DMS153 treated with DMSO at 0.1 percent for 48 hours (cell line): ENCODE results near the gene BCL3.
A peak's percentile ranks its signal among the peaks of the same experiment; 100 is the strongest.

Experiments used
- DNase-seq: peaks from one replicate; lab custom pipeline; 2025; ENCODE audit not compliant: unreplicated experiment; lab: John Stamatoyannopoulos, UW

The BCL3 gene

DNA sequence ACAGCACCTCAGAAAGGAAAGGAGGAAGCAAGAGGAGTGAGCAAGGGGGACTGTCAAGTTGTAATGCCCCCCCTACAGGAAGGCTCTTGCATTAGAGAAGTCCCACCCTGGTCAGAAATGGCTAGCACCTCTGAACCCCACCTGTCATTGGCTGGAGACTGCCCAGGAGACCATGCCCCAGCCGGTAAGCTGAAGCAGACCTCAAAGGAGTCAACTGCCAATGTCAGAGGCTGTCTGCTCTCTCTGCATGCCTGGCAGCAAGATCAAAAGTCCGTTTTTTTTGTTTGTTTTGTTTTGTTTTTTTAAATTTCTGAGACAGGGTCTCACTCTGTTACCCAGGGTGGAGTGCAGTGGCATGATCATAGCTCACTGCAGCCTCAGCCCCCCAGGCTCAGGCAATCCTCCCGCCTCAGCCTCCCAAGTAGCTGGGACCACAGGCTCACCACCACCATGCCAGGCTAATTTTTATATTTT lies 8.1 kb upstream of the BCL3 start:
- no peak for DNase-seq

DNA sequence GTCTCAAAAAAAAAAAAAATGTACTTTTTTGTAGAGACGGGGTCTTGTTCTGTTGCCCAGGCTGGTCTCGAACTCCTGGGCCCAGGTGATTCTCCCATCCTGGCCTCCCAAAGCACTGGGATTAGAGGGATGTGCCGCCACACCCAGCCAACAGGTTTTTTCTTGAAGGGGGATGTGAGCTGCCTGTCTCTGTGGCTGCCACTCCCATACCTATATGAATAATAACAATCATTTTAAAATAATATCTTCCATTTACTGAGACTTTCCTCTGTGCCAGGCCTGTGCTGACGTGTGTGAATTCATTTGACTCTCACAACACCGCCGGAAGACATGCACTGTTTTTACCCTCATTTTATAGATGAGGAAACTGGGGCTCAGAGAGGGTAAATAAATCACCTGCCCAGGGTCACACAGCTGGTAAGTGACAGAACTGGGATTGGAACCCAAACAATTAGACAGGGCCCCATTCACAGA lies 7.2 kb upstream of the BCL3 start:
- DNase-seq: no peak

- peak; percentile 25 for DNase-seq
These were observed 6.6 kb upstream of the BCL3 start for GRCh38 chr19:44741841-44742329.

GRCh38 chr19:44742330-44743061 lies 6.0 kb upstream of the BCL3 start:
- DNase-seq: no peak

- no peak for DNase-seq
These were observed 3.6 kb upstream of the BCL3 start for GRCh38 chr19:44744871-44745332.

DNA sequence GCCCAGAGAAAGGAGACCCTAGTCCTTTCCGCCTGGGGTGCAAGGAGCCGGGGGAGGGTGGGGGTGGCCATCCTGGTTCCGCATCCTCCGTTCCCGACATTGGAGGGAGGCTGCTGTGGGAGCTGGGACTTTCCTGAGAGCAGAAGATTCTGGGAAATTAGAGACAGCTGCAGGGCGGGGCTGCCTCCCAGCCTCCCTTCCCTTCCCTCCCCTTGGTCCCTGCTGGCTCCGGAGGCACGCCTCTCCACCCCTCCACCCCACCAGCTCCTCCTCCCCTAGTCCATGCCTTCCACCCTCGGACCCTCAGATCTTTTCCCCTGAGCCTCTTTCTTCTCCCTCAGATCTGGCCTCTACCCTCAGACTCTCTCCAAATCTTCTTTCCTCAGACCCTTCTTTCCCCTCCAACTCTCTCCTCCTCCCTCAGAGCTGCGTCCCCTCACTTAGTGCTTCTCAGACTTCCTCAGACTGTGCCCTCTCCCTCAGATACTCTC lies 3.1 kb upstream of the BCL3 start:
- no peak for DNase-seq

DNA sequence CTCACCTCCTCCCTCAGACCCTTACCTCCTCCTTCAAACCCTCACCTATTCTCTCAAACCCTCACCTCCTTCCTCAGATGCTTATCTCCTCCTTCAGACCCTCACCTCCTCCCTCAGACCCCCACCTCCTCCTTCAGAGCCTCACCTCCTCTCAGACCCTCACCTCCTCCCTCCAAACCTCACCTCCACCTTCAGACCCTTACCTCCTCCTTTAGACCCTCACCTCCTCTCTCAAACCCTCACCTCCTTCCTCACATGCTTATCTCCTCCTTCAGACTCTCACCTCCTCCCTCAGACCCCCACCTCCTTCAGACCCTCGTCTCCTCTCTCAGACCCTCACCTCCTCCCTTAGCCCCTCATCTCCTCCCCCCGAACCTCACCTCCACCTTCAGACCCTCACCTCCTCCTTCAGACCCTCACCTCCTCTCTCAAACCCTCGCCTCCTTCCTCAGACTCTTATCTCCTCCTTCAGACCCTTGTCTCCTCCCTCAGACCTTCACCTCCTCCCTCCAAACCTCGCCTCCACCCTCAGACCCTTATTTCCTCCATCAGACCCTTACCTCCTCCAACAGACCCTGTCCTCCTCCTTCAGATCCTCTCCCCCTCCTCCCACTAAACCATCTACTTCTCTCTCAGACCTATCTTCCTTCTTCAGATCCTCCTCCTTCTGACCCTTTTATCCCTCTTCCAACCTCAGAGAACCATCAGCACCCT lies 2.5 kb upstream of the BCL3 start:
- no peak for DNase-seq

DNA sequence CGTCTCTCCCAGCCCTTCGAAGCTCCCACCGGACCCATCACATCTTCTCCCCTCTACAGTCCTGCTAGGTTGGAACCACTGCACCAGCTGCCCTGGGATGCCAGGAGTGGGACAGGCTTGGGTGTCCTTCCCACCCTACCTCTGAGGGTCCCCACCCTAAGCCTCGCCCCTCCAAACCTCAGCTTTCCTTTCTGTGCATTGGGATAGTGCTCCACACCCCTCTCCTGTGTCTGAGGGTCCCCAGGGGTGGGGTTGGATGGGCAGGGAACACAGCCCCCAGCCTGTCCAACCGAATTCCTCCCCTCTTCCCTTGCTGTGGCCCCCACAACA lies 1.9 kb upstream of the BCL3 start:
- no peak for DNase-seq

DNA sequence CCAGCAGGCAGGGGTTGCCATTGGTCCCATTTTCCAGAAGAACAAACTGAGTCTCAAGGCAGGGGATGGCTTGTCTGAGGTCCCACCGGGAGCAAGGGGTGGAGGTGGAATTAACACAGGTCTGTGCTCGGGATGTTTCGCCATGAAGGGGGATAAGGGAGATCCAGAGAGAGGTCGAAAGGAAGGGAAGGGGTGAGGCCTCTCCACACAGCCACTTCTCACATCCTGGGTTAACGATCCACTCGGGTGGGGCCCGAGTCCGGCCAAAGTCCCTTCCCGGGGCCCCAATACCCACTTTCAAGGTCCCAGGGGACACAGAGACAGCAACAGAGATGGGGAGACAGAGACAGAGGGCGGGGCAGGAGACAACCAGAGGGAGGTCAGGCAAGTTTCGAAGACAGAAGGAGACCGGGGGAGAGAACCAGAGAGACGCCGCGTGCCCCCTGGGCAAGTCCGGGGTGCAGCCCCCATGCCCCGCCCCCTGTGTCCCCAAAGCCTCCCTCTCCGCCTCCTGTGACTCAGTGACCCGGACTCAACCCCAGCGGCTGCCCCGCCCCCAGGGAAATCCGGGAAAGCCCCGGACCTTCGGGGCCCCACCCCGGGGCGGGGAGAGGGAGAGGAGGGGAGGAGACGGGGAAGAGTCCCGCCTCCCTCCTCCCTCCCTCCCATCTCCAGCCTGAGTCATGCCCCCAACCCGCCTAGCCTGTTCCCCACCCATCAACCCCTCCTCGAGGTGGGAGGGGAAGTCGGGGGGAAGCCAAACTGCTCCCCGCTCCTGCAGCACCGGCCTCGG lies 1.4 kb upstream of the BCL3 start:
- peak; percentile 38 for DNase-seq

- no peak for DNase-seq
These were observed 626 bp upstream of the BCL3 start for GRCh38 chr19:44747739-44748425.

- no peak for DNase-seq
These were observed 784 bp downstream of the BCL3 start for GRCh38 chr19:44749292-44749691.

- DNase-seq: no peak
These were observed 1.5 kb downstream of the BCL3 start for GRCh38 chr19:44749994-44750393.

DNA sequence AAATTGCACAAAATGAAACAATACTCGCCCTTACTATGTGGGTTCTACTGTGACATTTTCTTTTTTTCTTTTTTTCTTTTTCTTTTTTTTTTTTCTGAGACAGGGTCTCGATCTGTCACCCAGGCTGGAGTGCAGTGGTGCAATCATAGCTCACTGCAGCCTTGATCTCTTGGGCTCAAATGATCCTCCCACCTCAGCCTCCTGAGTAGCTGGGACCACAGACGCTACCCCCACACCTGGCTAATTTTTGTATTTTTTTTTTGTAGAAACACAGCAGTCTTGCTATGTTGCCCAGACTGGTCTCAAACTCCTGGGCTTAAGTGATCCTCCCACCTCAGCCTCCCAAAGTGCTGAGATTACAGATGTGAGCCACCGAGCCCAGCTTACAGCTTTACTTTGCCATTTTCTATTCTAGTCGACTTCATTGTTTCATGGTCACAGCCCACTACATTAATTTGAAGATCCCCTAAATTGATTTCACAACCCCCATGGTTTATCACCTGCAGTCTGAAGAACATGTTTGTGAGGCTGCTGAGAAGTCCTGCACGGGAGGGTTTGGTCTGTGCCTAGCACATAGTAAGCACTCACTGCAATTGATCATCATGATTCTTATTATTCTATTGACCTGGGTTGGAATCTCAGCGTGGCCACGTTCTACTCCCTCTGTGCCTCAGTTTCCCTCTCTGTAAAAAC lies 3.8 kb downstream of the BCL3 start:
- no peak for DNase-seq

DNA sequence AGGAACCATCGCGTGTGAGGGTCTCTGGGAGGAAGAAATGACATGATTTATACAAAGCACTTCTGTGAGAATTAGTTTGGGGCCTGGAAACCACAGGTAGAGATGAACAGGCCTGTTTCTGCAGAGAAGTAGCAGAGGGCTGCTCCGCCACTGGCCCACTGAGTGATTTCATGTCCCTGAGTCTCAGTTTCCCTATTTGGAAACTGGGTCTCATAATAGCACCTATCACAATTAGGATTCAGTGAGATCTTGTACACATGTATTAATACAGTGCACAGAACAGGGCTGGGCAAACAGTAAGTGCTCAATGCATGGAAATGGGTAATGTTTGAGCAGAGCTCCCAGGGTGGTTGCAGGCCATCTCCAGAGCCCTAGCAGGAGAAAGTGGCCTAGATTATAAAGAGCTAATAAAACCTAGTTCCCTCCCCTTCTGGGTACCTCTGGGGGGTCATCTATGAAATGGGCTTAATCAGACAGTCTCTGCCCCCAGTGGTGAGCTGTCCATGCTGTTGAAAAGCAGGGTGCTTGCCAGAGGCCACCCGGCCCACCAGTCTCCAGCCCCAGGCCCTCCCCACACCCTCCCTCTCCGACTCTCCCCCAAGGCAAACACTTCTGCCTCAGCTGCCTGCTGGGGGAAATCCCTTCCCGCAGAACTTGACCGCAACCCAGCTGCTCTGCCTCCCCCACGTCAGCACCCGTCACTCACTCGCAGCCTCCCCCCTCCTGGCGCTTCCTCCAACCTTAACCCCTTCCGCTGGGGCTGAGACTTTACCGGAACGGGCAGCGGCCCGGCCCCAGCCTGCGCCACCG lies 4.5 kb downstream of the BCL3 start:
- DNase-seq: peak; percentile 44

GRCh38 chr19:44753626-44753931 lies 5.1 kb downstream of the BCL3 start:
- no peak for DNase-seq

- DNase-seq: peak; percentile 62
These were observed 5.6 kb downstream of the BCL3 start for GRCh38 chr19:44753932-44754749.

DNA sequence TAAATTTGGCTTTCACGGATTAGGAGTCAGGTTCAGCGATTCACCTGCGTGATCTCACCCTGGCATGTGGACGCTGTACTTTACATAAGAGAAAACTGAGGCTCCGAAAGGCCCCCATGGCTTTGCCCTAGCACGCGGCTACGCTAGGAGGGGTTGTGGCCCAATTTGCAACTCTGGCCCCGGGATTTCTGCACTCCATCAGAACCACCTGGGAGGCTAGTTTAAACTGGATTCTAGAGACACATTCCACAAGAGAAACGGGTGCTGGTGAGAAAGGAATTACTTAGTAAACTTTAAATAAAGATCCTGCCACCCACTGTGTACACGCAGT lies 6.2 kb downstream of the BCL3 start:
- no peak for DNase-seq

- no peak for DNase-seq
These were observed 6.7 kb downstream of the BCL3 start for GRCh38 chr19:44755219-44755618.

DNA sequence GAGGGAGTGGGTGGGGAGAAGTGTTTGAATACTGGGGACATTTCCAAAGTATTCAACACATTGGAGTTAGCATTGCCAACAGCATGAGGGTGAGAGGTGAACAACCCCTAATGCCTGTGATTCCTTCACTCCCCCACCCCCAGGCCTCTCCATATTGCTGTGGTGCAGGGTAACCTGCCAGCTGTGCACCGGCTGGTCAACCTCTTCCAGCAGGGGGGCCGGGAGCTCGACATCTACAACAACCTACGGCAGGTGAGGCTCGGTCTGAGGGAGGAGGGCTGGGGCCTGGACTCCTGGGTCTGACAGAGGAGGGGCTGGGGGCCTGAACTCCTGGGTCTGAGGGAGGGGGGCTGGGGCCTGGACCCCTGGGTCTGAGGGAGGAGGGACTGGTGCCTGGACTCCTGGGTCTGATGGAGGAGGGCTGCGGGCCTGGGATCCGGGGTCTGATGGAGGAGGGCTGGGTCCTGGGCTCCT lies 7.6 kb downstream of the BCL3 start:
- DNase-seq: no peak
